ENCODE results near the gene RAD51B.

Gene RAD51B

DNA sequence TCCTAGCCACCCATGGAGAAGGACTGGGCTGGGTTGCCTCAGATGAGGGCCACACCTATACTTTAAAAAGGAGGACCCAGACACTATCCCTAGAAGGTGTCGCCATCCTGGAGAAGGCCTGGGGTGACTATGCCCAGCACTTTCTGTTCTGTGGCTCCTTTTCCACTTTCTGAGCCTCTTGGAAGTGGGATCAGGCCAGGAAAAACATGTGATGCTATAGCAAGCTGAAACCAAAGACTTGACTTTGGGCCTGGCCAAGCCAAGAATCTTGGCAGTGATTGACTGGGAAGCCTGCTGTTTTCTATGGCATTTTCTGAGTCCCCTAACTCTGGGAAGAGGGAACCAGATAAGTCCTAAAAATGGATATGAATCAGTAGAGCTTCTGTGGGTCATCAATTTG lies 641.0 kb downstream of the RAD51B start:
- H3K36me3 Mint-ChIP-seq: peaks cover 5% of the 10 kb centered on the region
- no peak overlapping the region for H3K4me3 Mint-ChIP-seq
- peaks cover 25% of the 10 kb centered on the region for H3K4me1 Mint-ChIP-seq
- H3K27me3 Mint-ChIP-seq: no peaks in the 10 kb centered on the region
- peaks cover 3% of the 10 kb centered on the region for H3K9me3 Mint-ChIP-seq
- peak overlapping the region; percentile 5 for H3K27ac Mint-ChIP-seq
- ATAC-seq: no peak

- Mint-ChIP-seq H3K36me3 (no peaks in the 10 kb centered on the region), H3K9me3 (no peaks in the 10 kb centered on the region), H3K4me3 (no peak overlapping the region), H3K27me3 (no peaks in the 10 kb centered on the region), H3K27ac (peak overlapping the region; percentile 5), H3K4me1 (peaks cover 25% of the 10 kb centered on the region)
- no peak for ATAC-seq
These were observed 641.5 kb downstream of the RAD51B start for GRCh38 chr14:68461086-68461485.

GRCh38 chr14:68462683-68463082 lies 643.1 kb downstream of the RAD51B start:
- H3K9me3 Mint-ChIP-seq: no peaks in the 10 kb centered on the region
- no peak overlapping the region for H3K27ac Mint-ChIP-seq

DNA sequence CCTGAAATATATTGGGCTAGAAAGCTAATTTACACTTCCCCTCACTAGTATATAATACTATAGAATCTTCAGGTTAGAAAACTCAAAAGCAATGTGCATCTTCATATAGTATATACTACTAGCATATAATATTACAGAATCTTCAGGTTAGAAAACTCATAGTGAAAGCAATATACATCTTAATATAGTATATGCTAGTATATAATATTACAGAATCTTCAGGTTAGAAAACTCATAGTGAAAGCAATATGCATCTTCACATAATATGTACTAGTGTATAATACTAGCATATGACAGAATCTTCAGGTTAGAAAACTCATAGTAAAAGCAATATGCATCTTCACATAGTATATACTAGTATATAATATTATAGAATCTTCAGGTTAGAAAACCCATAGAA lies 643.7 kb downstream of the RAD51B start:
- Mint-ChIP-seq H3K27ac (no peak overlapping the region), H3K4me3 (no peak overlapping the region), H3K27me3 (no peaks in the 10 kb centered on the region), H3K36me3 (peaks cover 3% of the 10 kb centered on the region), H3K4me1 (peaks cover 28% of the 10 kb centered on the region), H3K9me3 (no peaks in the 10 kb centered on the region)
- ATAC-seq: no peak

More at GRCh38 chr14:68462683-68463082, 643.1 kb downstream of the RAD51B start:
- H3K36me3 Mint-ChIP-seq: no peaks in the 10 kb centered on the region
- no peaks in the 10 kb centered on the region for H3K27me3 Mint-ChIP-seq
- H3K4me1 Mint-ChIP-seq: peaks cover 25% of the 10 kb centered on the region
- H3K4me3 Mint-ChIP-seq: no peak overlapping the region
- ATAC-seq: no peak

DNA sequence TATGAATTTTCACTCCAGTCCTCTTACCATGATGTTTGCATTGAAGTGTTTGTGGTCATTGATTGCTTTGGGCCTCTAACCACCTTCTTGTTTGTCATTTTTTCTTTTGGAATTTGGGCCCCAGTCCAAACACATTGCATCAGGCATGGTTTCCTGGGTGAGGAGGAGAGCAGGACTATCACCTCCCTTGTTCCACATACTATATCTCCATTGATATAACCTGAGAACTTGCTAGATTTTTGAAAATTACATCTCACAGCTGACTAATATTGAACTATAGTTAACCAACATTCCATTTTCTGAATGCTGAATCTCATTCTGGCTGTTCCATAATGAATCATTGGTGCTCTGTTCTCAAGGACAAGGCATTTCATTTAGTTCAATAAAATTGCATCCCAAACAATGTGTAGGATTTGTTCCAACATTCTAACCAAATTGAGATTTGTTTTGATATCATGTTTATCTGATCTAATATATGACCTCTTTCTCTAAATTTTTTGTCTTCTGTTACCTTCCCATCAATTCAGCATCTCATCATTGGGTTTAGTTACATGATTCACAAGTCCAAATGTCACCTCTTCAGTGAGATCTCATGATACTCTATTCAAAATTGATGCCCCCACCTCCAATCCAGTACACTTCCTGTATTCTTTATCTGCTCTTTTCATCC lies 644.3 kb downstream of the RAD51B start:
- H3K27me3 Mint-ChIP-seq: no peaks in the 10 kb centered on the region
- no peak overlapping the region for H3K27ac Mint-ChIP-seq
- H3K9me3 Mint-ChIP-seq: no peaks in the 10 kb centered on the region
- no peak overlapping the region for H3K4me3 Mint-ChIP-seq
- H3K36me3 Mint-ChIP-seq: peaks cover 8% of the 10 kb centered on the region
- H3K4me1 Mint-ChIP-seq: peaks cover 33% of the 10 kb centered on the region
- ATAC-seq: no peak

- ATAC-seq: no peak
- no peak overlapping the region for H3K4me3 Mint-ChIP-seq
- no peaks in the 10 kb centered on the region for H3K9me3 Mint-ChIP-seq
- peaks cover 15% of the 10 kb centered on the region for H3K36me3 Mint-ChIP-seq
- peaks cover 35% of the 10 kb centered on the region for H3K4me1 Mint-ChIP-seq
- no peaks in the 10 kb centered on the region for H3K27me3 Mint-ChIP-seq
- H3K27ac Mint-ChIP-seq: peak overlapping the region; percentile 22
These were observed 645.1 kb downstream of the RAD51B start for GRCh38 chr14:68464711-68465110.

- no peak overlapping the region for H3K4me3 Mint-ChIP-seq
- no peak for ATAC-seq
- no peak overlapping the region for H3K27ac Mint-ChIP-seq
- no peaks in the 10 kb centered on the region for H3K9me3 Mint-ChIP-seq
- H3K36me3 Mint-ChIP-seq: peaks cover 26% of the 10 kb centered on the region
- H3K4me1 Mint-ChIP-seq: peaks cover 48% of the 10 kb centered on the region
- H3K27me3 Mint-ChIP-seq: no peaks in the 10 kb centered on the region
These were observed 647.0 kb downstream of the RAD51B start for GRCh38 chr14:68466491-68466977.

DNA sequence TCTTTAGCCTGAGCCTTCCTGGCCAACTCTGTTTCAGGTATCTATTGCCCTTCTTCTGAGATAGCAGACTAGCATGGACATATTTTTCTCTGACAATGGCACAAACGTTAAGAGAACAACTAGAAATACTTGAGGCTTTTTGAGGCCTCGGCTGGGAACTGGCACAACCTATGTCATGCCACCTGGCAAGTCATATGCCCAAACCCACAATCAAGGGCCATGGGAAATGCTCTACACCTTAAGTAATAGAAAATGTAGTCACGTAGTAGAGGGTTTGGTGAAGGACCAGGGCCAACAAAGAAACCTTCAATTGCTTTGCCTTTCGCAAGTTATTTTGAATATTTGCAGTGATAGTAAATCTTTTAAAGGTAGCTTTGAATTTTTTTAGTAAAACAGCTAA lies 647.8 kb downstream of the RAD51B start:
- Mint-ChIP-seq H3K36me3 (peaks cover 26% of the 10 kb centered on the region), H3K27me3 (no peaks in the 10 kb centered on the region), H3K9me3 (no peaks in the 10 kb centered on the region), H3K4me1 (peaks cover 57% of the 10 kb centered on the region), H3K4me3 (no peak overlapping the region), H3K27ac (no peak overlapping the region)
- ATAC-seq: no peak

DNA sequence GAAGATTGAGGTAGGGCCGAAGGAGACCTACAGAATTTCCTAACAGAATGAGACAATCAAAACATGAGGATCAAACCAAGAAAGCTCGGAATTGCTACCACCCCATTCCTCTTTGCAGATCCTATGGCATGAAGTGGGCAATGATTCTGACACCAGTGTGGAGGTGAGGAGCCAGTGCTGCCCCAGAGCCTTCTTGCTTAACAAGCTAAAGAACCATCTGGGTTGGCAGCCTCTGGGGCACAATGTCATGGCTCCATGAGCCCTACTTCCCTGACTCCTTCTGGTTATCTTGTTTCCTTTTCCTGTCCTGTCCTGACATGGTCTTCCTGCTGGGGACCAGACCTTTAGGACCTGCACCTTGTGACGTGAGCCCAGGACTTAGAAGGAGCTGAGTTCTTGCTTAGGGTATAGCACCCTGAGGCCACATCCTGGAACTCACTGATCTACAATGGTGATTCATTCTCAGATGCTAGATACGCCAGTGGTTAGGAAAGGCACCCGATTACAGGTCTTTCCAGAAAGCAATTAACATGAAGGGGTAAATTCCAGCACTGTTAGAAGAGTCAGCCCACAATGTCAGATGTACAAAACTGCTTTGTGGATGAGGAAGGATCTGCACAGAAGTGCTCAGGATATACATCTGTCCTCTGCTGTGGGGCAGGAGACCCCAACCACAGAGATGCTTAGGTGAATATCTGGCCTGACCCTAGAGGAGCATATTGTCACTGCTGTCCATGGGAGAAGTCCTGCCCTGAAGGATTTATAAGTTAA lies 649.0 kb downstream of the RAD51B start:
- peaks cover 69% of the 10 kb centered on the region for H3K4me1 Mint-ChIP-seq
- ATAC-seq: peak; percentile 73
- H3K27ac Mint-ChIP-seq: peak overlapping the region; percentile 96
- no peak overlapping the region for H3K4me3 Mint-ChIP-seq
- no peaks in the 10 kb centered on the region for H3K9me3 Mint-ChIP-seq
- peaks cover 26% of the 10 kb centered on the region for H3K36me3 Mint-ChIP-seq
- H3K27me3 Mint-ChIP-seq: no peaks in the 10 kb centered on the region

DNA sequence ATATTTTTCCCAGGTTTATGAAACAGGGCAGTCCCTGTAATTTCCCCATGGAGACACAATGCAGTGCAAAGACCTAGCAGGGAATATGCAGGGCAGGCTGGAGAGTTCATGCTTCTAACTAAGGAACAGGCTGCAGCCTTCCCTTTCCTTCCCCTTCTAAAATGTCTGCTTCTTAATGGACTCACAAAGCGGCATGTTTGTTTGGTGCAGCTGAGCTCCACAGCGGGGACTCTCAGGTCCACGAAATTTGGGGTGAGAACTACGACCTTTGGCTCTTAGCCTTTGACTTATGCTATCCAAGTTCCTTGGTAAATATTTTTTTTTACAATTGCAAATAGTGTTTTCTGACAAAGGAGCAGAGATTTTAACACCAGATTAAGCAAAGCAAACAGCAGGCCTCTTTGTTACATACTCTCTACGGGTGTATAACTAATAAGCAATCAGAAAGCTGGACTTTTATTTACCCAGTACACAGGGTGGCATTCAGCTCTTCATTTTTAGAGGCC lies 649.7 kb downstream of the RAD51B start:
- no peaks in the 10 kb centered on the region for H3K9me3 Mint-ChIP-seq
- no peak for ATAC-seq
- no peak overlapping the region for H3K4me3 Mint-ChIP-seq
- peaks cover 33% of the 10 kb centered on the region for H3K36me3 Mint-ChIP-seq
- peak overlapping the region; percentile 96 for H3K27ac Mint-ChIP-seq
- H3K27me3 Mint-ChIP-seq: no peaks in the 10 kb centered on the region
- H3K4me1 Mint-ChIP-seq: peaks cover 73% of the 10 kb centered on the region

- Mint-ChIP-seq H3K4me1 (peaks cover 68% of the 10 kb centered on the region), H3K27ac (peak overlapping the region; percentile 96), H3K4me3 (no peak overlapping the region), H3K36me3 (peaks cover 37% of the 10 kb centered on the region), H3K9me3 (no peaks in the 10 kb centered on the region), H3K27me3 (no peaks in the 10 kb centered on the region)
- ATAC-seq: no peak
These were observed 650.8 kb downstream of the RAD51B start for GRCh38 chr14:68470361-68470760.

- Mint-ChIP-seq H3K27ac (peak overlapping the region; percentile 96), H3K27me3 (no peaks in the 10 kb centered on the region), H3K4me1 (peaks cover 75% of the 10 kb centered on the region), H3K36me3 (peaks cover 37% of the 10 kb centered on the region), H3K9me3 (no peaks in the 10 kb centered on the region), H3K4me3 (peak overlapping the region; percentile 48)
- ATAC-seq: peak; percentile 86
These were observed 651.7 kb downstream of the RAD51B start for GRCh38 chr14:68471029-68471963.

DNA sequence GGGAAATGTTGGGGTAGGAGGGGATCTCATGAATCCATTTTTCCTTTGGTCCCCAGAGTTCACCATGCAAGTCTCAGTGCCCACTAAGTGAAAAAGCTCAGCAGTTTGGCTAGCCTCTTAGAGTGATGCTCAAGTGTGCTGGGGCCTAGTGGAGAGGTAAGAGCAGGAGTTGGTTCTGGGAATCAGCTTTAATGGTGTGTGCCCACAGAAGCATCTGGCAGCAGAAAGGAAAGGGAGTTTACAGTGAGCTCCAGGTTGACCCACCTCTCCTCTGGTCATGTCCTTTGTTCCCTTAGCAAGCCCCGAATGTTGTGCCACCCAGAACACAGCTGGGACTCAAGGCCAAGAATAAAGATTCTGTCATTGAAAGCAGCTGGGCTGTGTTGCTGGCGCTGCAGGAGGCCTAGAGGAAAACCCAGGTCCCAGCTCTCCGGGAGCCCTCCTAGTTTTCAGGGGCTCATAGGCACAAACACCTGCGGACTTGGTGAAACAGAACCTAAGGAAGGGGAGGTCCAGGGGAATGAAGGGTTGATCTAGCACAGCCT lies 652.5 kb downstream of the RAD51B start:
- Mint-ChIP-seq H3K27ac (peak overlapping the region; percentile 96), H3K9me3 (no peaks in the 10 kb centered on the region), H3K4me3 (no peak overlapping the region), H3K36me3 (peaks cover 37% of the 10 kb centered on the region), H3K4me1 (peaks cover 82% of the 10 kb centered on the region), H3K27me3 (no peaks in the 10 kb centered on the region)
- ATAC-seq: no peak

DNA sequence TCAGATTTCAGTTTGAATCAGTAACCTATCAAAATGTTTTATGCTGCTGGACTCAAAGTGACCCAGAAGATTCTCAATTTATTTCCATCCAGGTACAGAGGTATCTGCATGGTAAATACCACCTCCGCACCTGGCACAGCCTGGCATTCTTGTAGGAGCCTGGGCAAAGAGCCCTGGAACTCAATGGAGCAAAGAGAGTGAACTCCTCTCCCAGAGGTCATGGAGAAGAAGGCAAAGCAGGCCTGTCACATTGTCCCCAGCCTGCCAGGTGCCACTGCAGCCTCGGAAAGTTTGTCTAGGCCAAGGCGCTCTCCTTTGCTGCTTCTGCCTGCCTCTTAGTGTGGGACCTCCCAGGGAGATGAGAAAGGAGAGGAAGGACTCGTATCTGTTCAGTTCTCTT lies 653.5 kb downstream of the RAD51B start:
- no peaks in the 10 kb centered on the region for H3K9me3 Mint-ChIP-seq
- no peak overlapping the region for H3K4me3 Mint-ChIP-seq
- H3K36me3 Mint-ChIP-seq: peaks cover 36% of the 10 kb centered on the region
- ATAC-seq: no peak
- peak overlapping the region; percentile 96 for H3K27ac Mint-ChIP-seq
- no peaks in the 10 kb centered on the region for H3K27me3 Mint-ChIP-seq
- peaks cover 92% of the 10 kb centered on the region for H3K4me1 Mint-ChIP-seq

- ATAC-seq: no peak
- Mint-ChIP-seq H3K36me3 (peaks cover 32% of the 10 kb centered on the region), H3K27ac (peak overlapping the region; percentile 96), H3K27me3 (no peaks in the 10 kb centered on the region), H3K4me1 (peaks cover 89% of the 10 kb centered on the region), H3K9me3 (no peaks in the 10 kb centered on the region), H3K4me3 (no peak overlapping the region)
These were observed 654.2 kb downstream of the RAD51B start for GRCh38 chr14:68473794-68474193.
